DMS79 (cell line): ENCODE data around the gene ZNF813.
"Not testable (repeated sequence)": the region's sequence is repeated elsewhere in the genome, so short reads cannot be mapped to it uniquely, and the experiment has no call there.

Experiments
- DNase-seq: peaks from one replicate; lab custom pipeline; 2025; lab: John Stamatoyannopoulos, UW

Gene ZNF813

GRCh38 chr19:53467485-53468262, at the start of gene ZNF813:
Gene ZNF813 (plus strand): TSS chr19:53467733. CDS start chr19:53483823, 16,090 bp downstream.
- DNase-seq, result peak; percentile 70

GRCh38 chr19:53420520-53421315, 46.8 kb upstream of the ZNF813 start:
- not testable (repeated sequence) for DNase-seq

GRCh38 chr19:53422551-53422950, 45.0 kb upstream of the ZNF813 start:
- DNase-seq, result no peak

DNA sequence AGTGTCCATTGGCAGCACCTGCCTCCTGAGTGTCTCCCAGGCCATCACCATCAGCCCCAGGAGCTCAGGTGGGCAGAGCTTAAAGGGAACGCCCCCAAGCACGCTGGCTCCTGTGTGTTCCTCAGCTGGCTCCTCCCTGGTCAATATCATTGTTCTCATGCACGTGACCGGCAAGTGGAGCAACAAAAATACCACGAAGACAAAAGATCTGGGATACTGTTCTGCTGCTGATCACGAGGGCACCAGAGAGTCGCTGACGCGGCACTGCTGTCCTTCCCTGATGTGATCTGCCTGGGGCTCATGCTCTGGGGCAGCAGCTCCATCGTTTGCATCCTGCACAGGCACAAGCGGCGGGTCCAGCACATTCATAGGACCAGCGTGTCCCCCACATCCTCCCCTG, 44.5 kb upstream of the ZNF813 start:
- DNase-seq, result not testable (repeated sequence)

DNA sequence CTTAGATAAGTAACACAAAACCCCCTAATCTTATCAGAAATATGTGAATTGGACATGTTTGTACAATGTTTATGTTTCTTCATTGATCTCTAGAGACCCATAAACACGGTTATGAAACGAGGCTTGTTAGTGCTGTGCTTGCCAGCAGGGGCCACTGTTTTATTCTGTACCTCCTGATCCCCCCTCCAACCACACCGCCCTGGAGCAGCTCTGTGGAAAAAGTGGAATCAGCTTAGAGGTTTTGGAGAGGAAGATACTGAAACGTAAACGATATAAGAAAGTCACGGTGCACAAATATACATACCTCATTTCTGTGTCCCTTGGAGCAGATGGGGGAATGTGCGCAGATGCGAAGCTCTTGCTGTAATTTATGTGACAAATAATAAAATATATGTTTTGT, 43.9 kb upstream of the ZNF813 start:
- peak; percentile 1 for DNase-seq

DNA sequence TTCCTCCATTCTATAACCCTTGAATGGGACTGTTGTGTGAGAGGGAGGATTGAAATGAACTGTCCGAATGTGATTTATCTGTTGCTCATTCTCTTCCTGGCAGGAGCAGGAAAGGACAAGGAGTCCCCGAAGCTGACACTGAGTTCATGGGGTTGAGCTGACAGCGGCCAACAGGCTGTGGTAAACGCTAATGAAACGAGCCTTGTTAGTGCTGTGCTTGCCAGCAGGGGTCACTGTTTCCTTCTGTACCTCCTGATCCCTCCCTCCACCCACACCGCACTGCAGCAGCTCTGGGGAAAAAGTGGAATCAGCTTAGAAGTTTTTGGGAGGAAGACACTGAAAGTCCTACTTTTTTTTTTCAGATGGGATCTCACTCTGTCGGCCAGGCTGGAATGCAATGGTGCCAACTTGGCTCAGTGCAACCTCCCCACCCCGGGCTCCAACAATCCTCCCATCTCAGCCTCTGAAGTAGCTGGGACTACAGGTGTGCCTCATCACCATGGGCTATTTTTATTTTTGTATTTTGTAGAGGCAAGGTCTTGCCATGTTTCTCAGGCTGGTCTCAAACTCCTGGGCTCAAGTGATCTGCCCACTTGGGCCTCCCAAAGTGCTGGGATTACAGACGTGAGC, 42.5 kb upstream of the ZNF813 start:
- no peak for DNase-seq

- DNase-seq, result peak; percentile 87
These were observed 36.0 kb upstream of the ZNF813 start, which contains the start of gene ZNF761 for GRCh38 chr19:53431399-53432087. Gene ZNF761 (plus strand): TSS chr19:53431984. CDS start chr19:53447269, 15,285 bp downstream.

- DNase-seq, result peak; percentile 1
These were observed 35.4 kb upstream of the ZNF813 start for GRCh38 chr19:53432088-53432661.

DNA sequence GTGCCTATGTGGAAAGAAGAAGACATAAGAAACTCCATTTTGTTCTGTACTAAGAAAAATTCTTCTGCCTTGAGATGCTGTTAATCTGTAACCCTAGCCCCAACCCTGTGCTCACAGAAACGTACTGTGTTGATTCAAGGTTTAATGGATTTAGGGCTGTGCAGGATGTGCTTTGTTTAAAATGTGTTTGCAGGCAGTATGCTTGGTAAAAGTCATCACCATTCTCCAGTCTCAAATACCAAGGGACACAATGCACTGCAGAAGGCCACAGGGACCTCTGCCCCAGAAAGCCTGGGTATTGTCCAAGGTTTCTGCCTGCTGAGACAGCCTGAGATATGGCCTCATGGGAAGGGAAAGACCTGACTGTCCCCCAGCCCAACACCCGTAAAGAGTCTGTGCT, 23.7 kb upstream of the ZNF813 start:
- DNase-seq, result not testable (repeated sequence)

- not testable (repeated sequence) for DNase-seq
These were observed 20.3 kb upstream of the ZNF813 start for GRCh38 chr19:53447196-53447595.

DNA sequence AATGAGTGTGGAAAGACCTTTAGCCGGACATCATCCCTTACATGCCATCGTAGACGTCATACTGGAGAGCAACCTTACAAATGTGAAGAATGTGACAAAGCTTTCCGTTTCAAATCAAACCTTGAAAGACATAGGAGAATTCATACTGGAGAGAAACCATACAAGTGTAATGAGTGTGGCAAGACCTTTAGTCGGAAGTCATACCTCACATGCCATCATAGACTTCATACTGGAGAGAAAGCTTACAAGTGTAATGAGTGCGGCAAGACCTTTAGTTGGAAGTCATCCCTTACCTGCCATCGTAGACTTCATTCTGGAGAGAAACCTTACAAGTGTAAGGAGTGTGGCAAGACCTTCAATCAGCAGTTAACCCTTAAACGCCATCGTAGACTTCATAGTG, 11.7 kb upstream of the ZNF813 start:
- no peak for DNase-seq

DNA sequence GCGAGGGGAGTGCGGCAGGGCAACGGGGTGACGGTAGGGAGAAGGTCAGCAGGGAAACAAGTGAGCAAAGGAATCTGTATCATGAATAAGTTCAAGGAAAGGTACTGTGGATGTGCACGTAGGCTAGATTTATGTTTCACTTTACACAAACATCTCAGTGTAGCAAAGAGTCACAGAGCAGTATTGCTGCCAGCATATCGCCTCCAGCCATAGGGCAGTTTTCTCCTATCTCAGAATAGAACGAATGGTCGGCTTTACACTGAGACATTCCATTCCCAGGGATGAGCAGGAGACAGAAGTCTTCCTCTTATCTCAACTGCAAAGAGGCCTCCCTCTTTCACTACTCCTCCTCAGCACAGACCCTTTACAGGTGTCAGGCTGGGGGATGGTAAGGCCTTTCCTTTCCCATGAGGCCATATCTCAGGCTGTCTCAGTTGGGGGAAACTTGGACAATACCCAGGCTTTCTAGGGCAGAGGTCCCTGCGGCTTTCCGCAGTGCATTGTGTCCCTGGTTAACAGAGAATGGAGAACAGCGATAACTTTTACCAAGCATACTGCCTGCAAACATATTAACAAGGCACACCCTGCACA, 7.3 kb upstream of the ZNF813 start:
- DNase-seq, result not testable (repeated sequence)

DNA sequence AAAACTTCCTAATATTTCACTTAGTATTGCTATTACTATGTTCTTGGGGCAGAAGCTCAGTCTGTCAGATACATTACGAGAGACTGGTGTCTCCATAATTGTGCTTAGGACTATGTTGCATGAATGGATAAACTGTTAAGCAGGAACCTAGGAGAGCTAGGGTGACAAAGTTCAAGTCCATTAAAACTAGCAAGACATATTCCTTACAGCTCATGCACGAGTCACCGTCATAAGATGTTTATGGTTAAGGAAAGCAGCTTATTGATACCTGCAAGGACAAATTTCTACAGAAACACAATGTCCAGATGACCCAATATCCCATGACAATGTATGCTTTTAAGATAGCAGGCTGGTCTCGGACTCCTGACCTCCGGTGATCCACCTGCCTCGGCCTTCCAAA, 5.7 kb upstream of the ZNF813 start:
- DNase-seq, result no peak

- no peak for DNase-seq
These were observed 4.7 kb upstream of the ZNF813 start for GRCh38 chr19:53462861-53463260.

DNA sequence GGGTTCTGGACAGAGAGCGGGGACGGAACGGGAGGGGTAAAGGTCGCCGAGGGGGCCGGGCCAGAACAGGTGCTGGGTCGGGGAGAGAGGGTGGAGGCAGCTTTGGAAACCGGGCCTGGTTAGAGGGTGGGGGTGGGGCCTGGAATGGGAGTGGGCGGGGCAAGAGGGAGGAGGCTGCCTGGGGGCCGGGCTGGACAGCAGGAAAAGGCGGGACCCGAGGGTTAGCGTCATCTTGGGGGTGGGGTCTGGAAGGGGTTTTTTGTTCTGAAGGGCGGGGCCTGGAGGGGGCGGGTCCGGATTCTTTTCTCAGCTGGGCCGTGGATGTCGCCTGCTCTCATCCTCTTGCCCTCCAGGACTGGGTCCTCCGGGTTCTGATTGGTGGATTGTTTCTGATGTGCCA, 4.3 kb upstream of the ZNF813 start:
- DNase-seq, result no peak

DNA sequence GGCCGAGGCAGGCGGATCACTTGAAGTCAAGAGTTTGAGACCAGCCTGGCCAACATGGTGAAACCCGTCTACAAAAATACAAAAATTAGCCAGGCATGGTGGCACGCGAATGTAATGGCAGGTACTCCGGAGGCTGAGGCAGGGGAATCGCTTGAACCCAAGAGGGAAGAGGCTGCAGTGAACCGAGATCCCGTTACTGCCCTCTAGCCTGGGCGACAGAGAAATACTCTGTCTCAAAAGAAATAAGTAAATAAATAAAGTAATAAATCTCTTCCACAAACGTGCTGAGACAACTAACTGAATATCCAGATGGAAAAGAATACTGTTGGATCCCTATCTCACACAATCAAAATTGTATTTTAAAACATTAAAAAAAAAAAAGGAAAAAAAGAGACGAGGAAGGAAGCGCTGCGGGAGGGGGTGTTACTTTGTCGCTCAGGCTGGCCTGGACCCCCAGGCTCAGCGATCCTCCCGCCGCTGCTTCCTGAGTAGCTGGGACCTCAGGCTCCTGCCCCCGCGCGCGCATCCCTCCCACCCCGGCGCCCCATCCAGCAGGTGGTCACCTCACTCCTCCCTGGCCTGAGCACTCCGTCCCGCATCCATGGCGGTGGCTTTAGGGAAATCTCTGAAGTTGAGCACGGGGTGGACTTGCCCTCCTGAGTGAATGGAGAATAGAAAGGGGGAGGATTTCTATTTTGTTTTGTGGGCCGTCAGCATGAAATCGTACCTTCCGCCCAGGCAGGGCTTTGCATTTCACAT, 628 bp upstream of the ZNF813 start:
- DNase-seq, result no peak

GRCh38 chr19:53468628-53469027, 1.1 kb downstream of the ZNF813 start:
- DNase-seq, result not testable (repeated sequence)

- DNase-seq, result no peak
These were observed 4.4 kb downstream of the ZNF813 start for GRCh38 chr19:53471916-53472315.

- DNase-seq, result not testable (repeated sequence)
These were observed 7.3 kb downstream of the ZNF813 start for GRCh38 chr19:53474832-53475231.

GRCh38 chr19:53475470-53475869, 7.9 kb downstream of the ZNF813 start:
- DNase-seq, result not testable (repeated sequence)
